DOHH2 (cell line): Measurements from ENCODE around the gene SLC22A4.

Source experiments
- H3F3A ChIP-seq: fragments of 200-600 bp; sonication (generic), shearing (Covaris generic); 2 replicates; pipeline ENCODE4 v1.6.0; 2016; ENCODE audit warnings: antibody characterized with exemption, mild to moderate bottlenecking; ENCODE audit not compliant: control insufficient read depth, insufficient read depth
- H3K27ac ChIP-seq: fragments of 200-600 bp; sonication (generic); 2 replicates; pipeline ENCODE4 v1.5.1; 2014; ENCODE audit warnings: low read depth, mild to moderate bottlenecking, low read length, moderate library complexity
- H3K27me3 ChIP-seq: fragments of 200-600 bp; sonication (generic); 2 replicates; pipeline ENCODE4 v1.6.1; 2014; ENCODE audit warnings: mild to moderate bottlenecking, low read length, mixed read lengths; ENCODE audit not compliant: control insufficient read depth
- H3K36me3 ChIP-seq: fragments of 200-600 bp; sonication (generic); 2 replicates; pipeline ENCODE4 v1.6.1; 2014; ENCODE audit warnings: mild to moderate bottlenecking, low read length, moderate library complexity, mixed read lengths; ENCODE audit not compliant: control insufficient read depth
- H3K4me1 ChIP-seq: fragments of 200-600 bp; sonication (generic); 2 replicates; pipeline ENCODE4 v1.6.1; 2014; ENCODE audit warnings: mild to moderate bottlenecking, low read length, mixed read lengths; ENCODE audit not compliant: control insufficient read depth
- H3K4me2 ChIP-seq: fragments of 200-600 bp; sonication (generic); 2 replicates; pipeline ENCODE4 v1.6.0; 2014; ENCODE audit warnings: mild to moderate bottlenecking, low read length, moderate library complexity
- H3K4me3 ChIP-seq: fragments of 200-600 bp; sonication (generic); 2 replicates; pipeline ENCODE4 v1.5.1; 2014; ENCODE audit warnings: mild to moderate bottlenecking, low read length, mixed read lengths
- H3K79me2 ChIP-seq: fragments of 200-600 bp; sonication (generic); 2 replicates; pipeline ENCODE4 v1.6.1; 2014; ENCODE audit warnings: mild to moderate bottlenecking, low read length, mixed read lengths; ENCODE audit not compliant: control insufficient read depth
- H3K9me2 ChIP-seq: fragments of 200-600 bp; sonication (generic); replicated peaks from 2 replicates; pipeline ENCODE4 v1.6.1; 2014; ENCODE audit warnings: mild to moderate bottlenecking, low read length, mixed read lengths; ENCODE audit not compliant: control insufficient read depth
- H3K9me3 ChIP-seq: fragments of 200-600 bp; sonication (generic); 2 replicates; pipeline ENCODE4 v1.6.1; 2014; ENCODE audit warnings: antibody characterized with exemption, low read length, mixed read lengths; ENCODE audit not compliant: control insufficient read depth, insufficient read depth
- H4K20me1 ChIP-seq: fragments of 200-600 bp; sonication (generic); 2 replicates; pipeline ENCODE4 v1.6.0; 2014; ENCODE audit warnings: low read depth, mild to moderate bottlenecking, antibody characterized with exemption, low read length, moderate library complexity; ENCODE audit not compliant: control insufficient read depth, insufficient read depth
- CTCF ChIP-seq: fragments of 200-600 bp; sonication (generic); IDR thresholded peaks from one replicate; pipeline ENCODE4 v1.5.1; 2014; ENCODE audit warnings: antibody characterized with exemption, mild to moderate bottlenecking, low read depth, low read length; ENCODE audit not compliant: poor library complexity, severe bottlenecking
- EZH2phosphoT487 ChIP-seq: fragments of 200-600 bp; sonication (generic); IDR thresholded peaks from 2 replicates; pipeline ENCODE4 v1.6.1; 2017; ENCODE audit warnings: borderline replicate concordance, mild to moderate bottlenecking, antibody characterized with exemption, low read length, moderate library complexity, mixed read lengths

Gene SLC22A4

GRCh38 chr5:132389051-132389331, 94.8 kb downstream of the SLC22A4 start:
- H3F3A ChIP-seq: no peaks in the 10 kb centered on the region
- no peaks in the 10 kb centered on the region for H4K20me1 ChIP-seq
- TF ChIP-seq EZH2phosphoT487 (no peak), CTCF (no peak)
- H3K4me1 ChIP-seq: peaks cover 10% of the 10 kb centered on the region
- no peak overlapping the region for H3K4me2 ChIP-seq
- H3K27ac ChIP-seq: no peak overlapping the region
- H3K9me3 ChIP-seq: no peaks in the 10 kb centered on the region
- H3K27me3 ChIP-seq: no peaks in the 10 kb centered on the region
- H3K36me3 ChIP-seq: no peaks in the 10 kb centered on the region
- no peaks in the 10 kb centered on the region for H3K9me2 ChIP-seq
- H3K4me3 ChIP-seq: no peak overlapping the region
- no peaks in the 10 kb centered on the region for H3K79me2 ChIP-seq

GRCh38 chr5:132389585-132390286, 95.5 kb downstream of the SLC22A4 start:
- Histone ChIP-seq H3K36me3 (no peaks in the 10 kb centered on the region), H3K4me2 (no peak overlapping the region), H3K9me3 (no peaks in the 10 kb centered on the region), H3K27ac (no peak overlapping the region), H3K4me1 (peaks cover 16% of the 10 kb centered on the region), H4K20me1 (no peaks in the 10 kb centered on the region), H3F3A (no peaks in the 10 kb centered on the region), H3K27me3 (no peaks in the 10 kb centered on the region), H3K4me3 (no peak overlapping the region), H3K9me2 (no peaks in the 10 kb centered on the region), H3K79me2 (no peaks in the 10 kb centered on the region)
- TF ChIP-seq EZH2phosphoT487 (no peak), CTCF (no peak)

GRCh38 chr5:132391247-132391646, 97.1 kb downstream of the SLC22A4 start:
- H3K4me3 ChIP-seq: no peak overlapping the region
- no peaks in the 10 kb centered on the region for H3K9me3 ChIP-seq
- H3K27me3 ChIP-seq: no peaks in the 10 kb centered on the region
- H3F3A ChIP-seq: no peaks in the 10 kb centered on the region
- H3K4me2 ChIP-seq: no peak overlapping the region
- H3K4me1 ChIP-seq: peaks cover 16% of the 10 kb centered on the region
- no peaks in the 10 kb centered on the region for H3K9me2 ChIP-seq
- no peak overlapping the region for H3K27ac ChIP-seq
- no peaks in the 10 kb centered on the region for H3K79me2 ChIP-seq
- no peaks in the 10 kb centered on the region for H4K20me1 ChIP-seq
- TF ChIP-seq EZH2phosphoT487: no peak
- TF ChIP-seq CTCF: no peak
- no peaks in the 10 kb centered on the region for H3K36me3 ChIP-seq

GRCh38 chr5:132391870-132392269, 97.7 kb downstream of the SLC22A4 start:
- Histone ChIP-seq H3K27ac (no peak overlapping the region), H3K9me2 (no peaks in the 10 kb centered on the region), H3K9me3 (no peaks in the 10 kb centered on the region), H3K27me3 (no peaks in the 10 kb centered on the region), H3F3A (no peaks in the 10 kb centered on the region), H3K36me3 (no peaks in the 10 kb centered on the region), H3K4me3 (no peak overlapping the region), H3K79me2 (no peaks in the 10 kb centered on the region), H4K20me1 (no peaks in the 10 kb centered on the region), H3K4me1 (peaks cover 14% of the 10 kb centered on the region), H3K4me2 (no peak overlapping the region)
- TF ChIP-seq CTCF (no peak), EZH2phosphoT487 (no peak)
